Caco-2 (cell line): Measurements from ENCODE around the gene ANKRD13D. TPM values are rescaled to one million over a fixed set of nuclear protein-coding genes. Genes with fewer than 3 reads are reported as not detected.

ENCODE experiments used
- BruUV-seq: library from RNA; stranded (reverse); fragments of 400-500 nt; replicated peaks from 2 replicates; lab custom pipeline; 2021; lab: Mats Ljungman, UMichigan
- CTCF ChIA-PET: fragments of 300-600 bp; sonication (Branson Sonifier 250); formaldehyde crosslinking; loops from one replicate; lab custom pipeline; 2022; ENCODE audit warnings: antibody characterized with exemption; lab: Charles Lee
- POLR2A ChIA-PET: fragments of 300-600 bp; sonication (Branson Sonifier 250); formaldehyde crosslinking; loops from one replicate; lab custom pipeline; 2022; ENCODE audit warnings: antibody characterized with exemption; lab: Charles Lee
- DNase-seq, 2 experiments: peaks; one replicate each; pipeline versions ENCODE4 v3.0.0 to v3.0.0-alpha.2; 2020 to 2022
- H3K27me3 ChIP-seq: replicated peaks from 2 replicates; pipeline ENCODE4 v1.6.0; 2011; ENCODE audit warnings: low read length; ENCODE audit not compliant: control insufficient read depth, insufficient read depth
- H3K36me3 ChIP-seq: 2 replicates; pipeline ENCODE4 v1.5.1; 2011; ENCODE audit warnings: low read length; ENCODE audit not compliant: control insufficient read depth, insufficient read depth
- H3K4me1 ChIP-seq: fragments of 250-450 bp; sonication (Bioruptor Pico); 2 replicates; pipeline ENCODE4 v1.5.1; 2020; ENCODE audit warnings: mild to moderate bottlenecking
- H3K4me3 ChIP-seq: 2 replicates; pipeline ENCODE4 v1.5.1; 2011; ENCODE audit warnings: low read depth, mild to moderate bottlenecking, control low read depth, low read length
- H3K9me3 ChIP-seq: fragments of 250-450 bp; sonication (Bioruptor Pico); 2 replicates; pipeline ENCODE4 v1.5.1; 2020; ENCODE audit warnings: mild to moderate bottlenecking, moderate library complexity
- H3K27ac Mint-ChIP-seq: one replicate; pipeline ENCODE4 v1.8.0; 2022; ENCODE audit warnings: mixed read lengths; ENCODE audit not compliant: unreplicated experiment
- H3K27me3 Mint-ChIP-seq: one replicate; pipeline ENCODE4 v1.8.0; 2022; ENCODE audit warnings: mixed read lengths; ENCODE audit not compliant: insufficient read depth, unreplicated experiment
- H3K36me3 Mint-ChIP-seq: one replicate; pipeline ENCODE4 v1.8.0; 2022; ENCODE audit warnings: mild to moderate bottlenecking, mixed read lengths; ENCODE audit not compliant: insufficient read depth, unreplicated experiment
- H3K4me1 Mint-ChIP-seq: one replicate; pipeline ENCODE4 v1.8.0; 2022; ENCODE audit warnings: low read depth, mixed read lengths; ENCODE audit not compliant: unreplicated experiment
- H3K4me3 Mint-ChIP-seq: one replicate; pipeline ENCODE4 v1.8.0; 2022; ENCODE audit warnings: mild to moderate bottlenecking, moderate library complexity, mixed read lengths; ENCODE audit not compliant: unreplicated experiment
- H3K9me3 Mint-ChIP-seq: one replicate; pipeline ENCODE4 v1.8.0; 2022; ENCODE audit warnings: mixed read lengths; ENCODE audit not compliant: unreplicated experiment
- intact Hi-C: fragments of 100-400 bp; cut with micrococcal nuclease; formaldehyde crosslinking; loops from one replicate; pipeline ENCODE4 v1.10.0; 2022; ENCODE audit not compliant: unreplicated experiment
- total RNA-seq: library from RNA; stranded (reverse); gene quantifications from 2 replicates; pipeline ENCODE4 v1.2.3, GENCODE V29; 2022
- TF ChIP-seq, protein P1 (sequence below), 2 experiments: fragments of 200-600 bp in 1 of 2; IDR thresholded peaks; 1 replicate in 1 of 2; 2 replicates in 1 of 2; pipeline versions ENCODE4 v1.5.1 to v1.8.0; 2011 to 2022; ENCODE audit warnings: antibody characterized with exemption in 1 of 2, control low read depth in 1 of 2, inconsistent platforms in 1 of 2, low read depth in 1 of 2, low read length in 1 of 2, mild to moderate bottlenecking in 1 of 2, moderate library complexity in 1 of 2; ENCODE audit not compliant: insufficient read depth in 1 of 2, severe bottlenecking in 1 of 2, unreplicated experiment in 1 of 2

ANKRD13D gene
- total RNA-seq, 1 experiment from 2014 or later = 88.6 TPM

DNA sequence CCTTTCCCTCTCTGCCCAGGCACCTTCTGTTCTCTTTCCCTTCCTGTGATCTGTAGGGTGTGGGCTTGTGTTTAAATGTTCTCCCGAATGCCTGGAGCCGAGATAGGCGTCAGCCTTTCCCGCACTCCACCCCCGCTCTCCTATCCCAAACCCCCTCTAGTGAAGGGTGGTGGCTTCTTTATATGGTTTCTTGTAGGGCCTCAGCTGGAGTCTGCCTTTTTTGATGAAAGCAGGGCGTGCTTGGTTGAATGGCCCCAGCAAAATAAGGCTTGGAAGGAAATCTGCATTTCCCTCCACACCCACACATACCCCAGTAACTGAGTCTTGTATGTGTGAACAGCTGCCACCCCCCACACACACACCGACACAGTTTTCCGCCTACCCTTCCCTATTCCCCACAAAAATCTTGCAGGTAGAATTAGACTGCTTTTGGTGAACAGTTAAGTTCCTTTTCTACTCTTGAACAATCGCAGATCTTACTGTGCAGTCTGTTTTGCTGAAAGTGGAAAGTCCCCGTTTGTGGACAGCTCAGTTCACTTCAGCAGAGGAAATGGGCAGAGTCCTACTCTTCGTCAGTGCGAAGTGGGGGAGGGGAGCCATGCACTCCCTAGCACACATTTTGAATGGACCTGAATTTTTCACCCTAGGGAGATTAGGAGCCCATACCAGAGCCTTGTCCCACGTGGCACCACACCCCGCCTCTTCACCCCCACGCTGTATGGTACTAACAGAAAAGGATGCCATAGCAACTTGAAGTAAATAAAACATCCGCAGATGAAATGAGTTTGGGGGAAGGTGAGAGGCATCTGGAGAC, 48.3 kb upstream of the ANKRD13D start:
- no TSS peak for BruUV-seq
- H3K36me3 Mint-ChIP-seq = peaks cover 66% of the 10 kb centered on the region

DNA sequence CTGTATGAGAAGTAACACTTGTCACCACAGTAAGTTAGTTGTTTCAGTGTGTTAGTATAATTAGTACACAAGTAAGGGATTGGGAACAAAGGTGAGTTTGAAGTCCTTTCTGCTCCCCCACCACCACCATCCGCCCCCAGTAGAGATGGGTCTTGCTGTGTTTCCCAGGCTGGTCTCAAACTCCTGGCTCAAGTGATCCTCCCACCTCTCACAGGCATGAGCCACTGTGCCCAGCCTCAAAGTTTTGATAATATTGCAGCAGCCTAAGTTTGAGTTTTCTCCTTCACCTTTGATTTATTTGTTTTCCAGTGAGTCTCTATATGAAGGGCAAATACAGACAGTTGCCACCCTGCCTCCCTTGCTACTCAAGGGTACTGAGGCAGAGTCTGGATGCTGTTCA, 46.6 kb upstream of the ANKRD13D start:
- Mint-ChIP-seq H3K27ac (peak overlapping the region; percentile 98), H3K4me3 (peak overlapping the region; percentile 96), H3K27me3 (no peaks in the 10 kb centered on the region), H3K4me1 (peaks cover 52% of the 10 kb centered on the region), H3K9me3 (no peaks in the 10 kb centered on the region), H3K36me3 (peaks cover 79% of the 10 kb centered on the region)
- H3K27me3 ChIP-seq = no peaks in the 10 kb centered on the region
- intact Hi-C loops = loop anchor here (10.0 kb wide), 1 partner anchor 342 kb away; the partner anchor contains the start of gene GSTP1
- CTCF ChIA-PET = no interaction called here
- H3K36me3 ChIP-seq = peaks cover 8% of the 10 kb centered on the region
- TF ChIP-seq, protein P1, sequence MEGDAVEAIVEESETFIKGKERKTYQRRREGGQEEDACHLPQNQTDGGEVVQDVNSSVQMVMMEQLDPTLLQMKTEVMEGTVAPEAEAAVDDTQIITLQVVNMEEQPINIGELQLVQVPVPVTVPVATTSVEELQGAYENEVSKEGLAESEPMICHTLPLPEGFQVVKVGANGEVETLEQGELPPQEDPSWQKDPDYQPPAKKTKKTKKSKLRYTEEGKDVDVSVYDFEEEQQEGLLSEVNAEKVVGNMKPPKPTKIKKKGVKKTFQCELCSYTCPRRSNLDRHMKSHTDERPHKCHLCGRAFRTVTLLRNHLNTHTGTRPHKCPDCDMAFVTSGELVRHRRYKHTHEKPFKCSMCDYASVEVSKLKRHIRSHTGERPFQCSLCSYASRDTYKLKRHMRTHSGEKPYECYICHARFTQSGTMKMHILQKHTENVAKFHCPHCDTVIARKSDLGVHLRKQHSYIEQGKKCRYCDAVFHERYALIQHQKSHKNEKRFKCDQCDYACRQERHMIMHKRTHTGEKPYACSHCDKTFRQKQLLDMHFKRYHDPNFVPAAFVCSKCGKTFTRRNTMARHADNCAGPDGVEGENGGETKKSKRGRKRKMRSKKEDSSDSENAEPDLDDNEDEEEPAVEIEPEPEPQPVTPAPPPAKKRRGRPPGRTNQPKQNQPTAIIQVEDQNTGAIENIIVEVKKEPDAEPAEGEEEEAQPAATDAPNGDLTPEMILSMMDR (IDR thresholded peaks at IDR 0.05; ENCODE audit: insufficient read depth in 1 of 2, low read depth in 1 of 2, low read length in 1 of 2, severe bottlenecking in 1 of 2, unreplicated experiment in 1 of 2) = no peak
- peaks cover 32% of the 10 kb centered on the region for H3K4me1 ChIP-seq
- H3K4me3 ChIP-seq = no peak overlapping the region
- POLR2A ChIA-PET = interaction anchor here (0.5 kb wide), 1 partner anchor 251 kb away, joined by 3 read pairs; no protein-coding TSS in a partner anchor
- no peaks in the 10 kb centered on the region for H3K9me3 ChIP-seq
- DNase-seq = no peak
- no TSS peak for BruUV-seq

More for the DNA sequence above, 48.3 kb upstream of the ANKRD13D start:
- H3K4me1 ChIP-seq = peaks cover 30% of the 10 kb centered on the region
- ChIA-PET POLR2A (interaction anchor here (0.5 to 2.7 kb wide), 16 partner anchors 8 to 282 kb away, joined by 3 to 49 read pairs (median 6); partner anchors contain the start of genes KDM2A, PC, PPP1CA and SSH3), CTCF (interaction anchor here (0.5 to 3.5 kb wide), 12 partner anchors 7 to 186 kb away, joined by 3 to 22 read pairs (median 8); partner anchors contain the start of genes ANKRD13D, KDM2A and SSH3)
- TF ChIP-seq, protein P1 (IDR thresholded peaks at IDR 0.05; ENCODE audit: insufficient read depth in 1 of 2, low read depth in 1 of 2, low read length in 1 of 2, severe bottlenecking in 1 of 2, unreplicated experiment in 1 of 2) = no peak
- DNase-seq = peak; percentile 78 to 85
- H3K27ac Mint-ChIP-seq = peak overlapping the region; percentile 98
- peak overlapping the region; percentile 96 for H3K4me3 Mint-ChIP-seq
- H3K27me3 Mint-ChIP-seq = no peaks in the 10 kb centered on the region
- H3K9me3 ChIP-seq = no peaks in the 10 kb centered on the region
- H3K4me1 Mint-ChIP-seq = peaks cover 42% of the 10 kb centered on the region
- intact Hi-C loops = loop anchor here (1.0 to 10.0 kb wide), 2 partner anchors 8 to 344 kb away; partner anchors contain the start of gene GSTP1
- 0 out of 2 replicates have a peak, but pooled peaks cover 3% of the 10 kb centered on the region for H3K36me3 ChIP-seq
- H3K9me3 Mint-ChIP-seq = no peaks in the 10 kb centered on the region
- H3K4me3 ChIP-seq = peak overlapping the region; percentile 46
- H3K27me3 ChIP-seq = no peaks in the 10 kb centered on the region

DNA sequence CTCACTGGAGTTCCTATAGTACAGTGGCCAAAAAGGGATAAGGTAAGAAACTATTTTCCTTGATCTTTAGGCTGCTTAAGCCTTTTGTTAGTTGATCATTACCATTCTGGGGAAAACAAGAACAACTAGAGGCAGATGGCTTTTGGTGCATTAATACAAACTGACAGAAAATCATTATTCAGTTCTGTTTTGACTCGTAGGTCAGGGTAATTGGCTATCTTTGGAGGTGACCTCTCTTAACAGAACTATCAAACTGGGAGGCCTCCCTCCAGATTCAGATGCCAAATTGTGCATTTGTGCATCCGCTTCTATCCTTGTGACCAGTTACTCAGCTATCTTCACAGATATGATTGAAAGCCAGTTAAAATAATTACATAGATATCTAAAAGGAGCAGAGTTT, 46.1 kb upstream of the ANKRD13D start:
- TF ChIP-seq, protein P1 (IDR thresholded peaks at IDR 0.05; ENCODE audit: insufficient read depth in 1 of 2, low read depth in 1 of 2, low read length in 1 of 2, severe bottlenecking in 1 of 2, unreplicated experiment in 1 of 2) = no peak
- no peaks in the 10 kb centered on the region for H3K9me3 ChIP-seq
- ChIA-PET POLR2A (interaction anchor here (0.5 kb wide), 1 partner anchor 252 kb away, joined by 3 read pairs; no protein-coding TSS in a partner anchor), CTCF (no interaction called here)
- H3K36me3 ChIP-seq = peaks cover 8% of the 10 kb centered on the region
- peaks cover 84% of the 10 kb centered on the region for H3K36me3 Mint-ChIP-seq
- peaks cover 56% of the 10 kb centered on the region for H3K4me1 Mint-ChIP-seq
- peaks cover 37% of the 10 kb centered on the region for H3K4me1 ChIP-seq
- peak overlapping the region; percentile 96 for H3K4me3 Mint-ChIP-seq
- BruUV-seq = no TSS peak
- intact Hi-C loops = loop anchor here (10.0 kb wide), 1 partner anchor 342 kb away; the partner anchor contains the start of gene GSTP1
- no peaks in the 10 kb centered on the region for H3K27me3 ChIP-seq
- no peaks in the 10 kb centered on the region for H3K9me3 Mint-ChIP-seq
- DNase-seq = no peak
- H3K27ac Mint-ChIP-seq = peak overlapping the region; percentile 98
- no peak overlapping the region for H3K4me3 ChIP-seq
- no peaks in the 10 kb centered on the region for H3K27me3 Mint-ChIP-seq
